HG03354 (cell line): ENCODE data around the gene GPC1.
A peak's percentile ranks its signal among the peaks of the same experiment; 100 is the strongest.

ENCODE experiments used
- ATAC-seq: cut with Tn5 transposase; IDR thresholded peaks from one replicate; pipeline ENCODE4 v1.9.1; 2021; ENCODE audit warnings: mild to moderate bottlenecking; ENCODE audit not compliant: unreplicated experiment, poor library complexity, severe bottlenecking

The GPC1 gene

GRCh38 chr2:240508832-240509545 is 73.5 kb downstream of the GPC1 start:
- ATAC-seq: no peak

GRCh38 chr2:240509667-240510512 is 74.4 kb downstream of the GPC1 start:
- ATAC-seq: no peak

GRCh38 chr2:240510513-240511210 is 75.2 kb downstream of the GPC1 start:
- no peak for ATAC-seq

GRCh38 chr2:240511351-240512108 is 76.1 kb downstream of the GPC1 start:
- no peak for ATAC-seq

GRCh38 chr2:240512109-240512485 is 76.6 kb downstream of the GPC1 start:
- no peak for ATAC-seq

- ATAC-seq: no peak
Measured at GRCh38 chr2:240512666-240513535, 77.4 kb downstream of the GPC1 start.

- peak; percentile 96 for ATAC-seq
Measured at GRCh38 chr2:240513549-240514287, 78.3 kb downstream of the GPC1 start.

GRCh38 chr2:240514631-240515030 is 79.2 kb downstream of the GPC1 start:
- no peak for ATAC-seq

- no peak for ATAC-seq
Measured at GRCh38 chr2:240517342-240517741, 81.9 kb downstream of the GPC1 start.
